ENCODE measurements around the gene TPP1.

The TPP1 gene

GRCh38 chr11:6620636-6621035 is 1.4 kb upstream of the TPP1 start:
- H3K4me3 ChIP-seq, result no peak overlapping the region
- no peak for TF ChIP-seq Cebpa-rat (IDR thresholded peaks at IDR 0.05)
- H3K9ac ChIP-seq, result no peak overlapping the region
- no peaks in the 10 kb centered on the region for H3K9me3 ChIP-seq (replicated peaks in 1 of 11)
- H3K4me2 ChIP-seq, result peak overlapping the region in 5 of 11 experiments; percentile 6 to 97 (median 95); a peak in 9 of 22 replicates
- H3K4me1 ChIP-seq, result peaks cover 29 to 49% (median 44%) of the 10 kb centered on the region in 10 experiments
- H4K20me1 ChIP-seq, result peaks cover 0 to 25% (median 0%) of the 10 kb centered on the region in 11 experiments; a peak in 6 of 22 replicates
- H3K36me3 ChIP-seq, result peaks cover 20 to 47% (median 29%) of the 10 kb centered on the region in 11 experiments
- H3K27ac ChIP-seq, result no peak overlapping the region; a peak in 2 of 22 replicates
- no peaks in the 10 kb centered on the region for H3K27me3 ChIP-seq

- Histone ChIP-seq H3K4me2 (peak overlapping the region; percentile 95 to 100 (median 97)), H4K20me1 (peaks cover 0 to 40% (median 0%) of the 10 kb centered on the region in 11 experiments; a peak in 6 of 22 replicates), H3K9ac (peak overlapping the region; percentile 83 to 95 (median 85)), H3K36me3 (peaks cover 16 to 45% (median 34%) of the 10 kb centered on the region in 11 experiments), H3K4me3 (peak overlapping the region; percentile 73 to 96 (median 80)), H3K27ac (peak overlapping the region; percentile 65 to 96 (median 86)), H3K27me3 (no peaks in the 10 kb centered on the region), H3K9me3 (replicated peaks in 1 of 11) (no peaks in the 10 kb centered on the region), H3K4me1 (peaks cover 32 to 70% (median 50%) of the 10 kb centered on the region in 10 experiments)
- no peak for TF ChIP-seq Cebpa-rat (IDR thresholded peaks at IDR 0.05)
Measured at GRCh38 chr11:6618117-6619003, 862 bp downstream of the TPP1 start.

- Histone ChIP-seq H3K27me3 (no peaks in the 10 kb centered on the region), H4K20me1 (peaks cover 0 to 40% (median 0%) of the 10 kb centered on the region in 11 experiments; a peak in 6 of 22 replicates), H3K9ac (peak overlapping the region in 8 of 11 experiments; percentile 84 to 95 (median 90); a peak in 11 of 22 replicates), H3K4me2 (peak overlapping the region; percentile 95 to 100 (median 97); a peak in 21 of 22 replicates), H3K4me3 (peak overlapping the region in 6 of 10 experiments; percentile 74 to 96 (median 80); a peak in 13 of 20 replicates), H3K4me1 (peaks cover 38 to 78% (median 54%) of the 10 kb centered on the region in 10 experiments), H3K27ac (peak overlapping the region in 7 of 11 experiments; percentile 79 to 95 (median 90); a peak in 11 of 22 replicates), H3K9me3 (replicated peaks in 1 of 11) (no peaks in the 10 kb centered on the region), H3K36me3 (peaks cover 16 to 46% (median 31%) of the 10 kb centered on the region in 11 experiments)
- no peak for TF ChIP-seq Cebpa-rat (IDR thresholded peaks at IDR 0.05)
Measured at GRCh38 chr11:6617315-6617781, 1.9 kb downstream of the TPP1 start.

- Histone ChIP-seq H3K9ac (peak overlapping the region in 1 of 11 experiments; percentile 90; a peak in 2 of 22 replicates), H3K9me3 (replicated peaks in 1 of 11) (no peaks in the 10 kb centered on the region), H3K4me2 (peak overlapping the region in 6 of 11 experiments; percentile 95 to 100 (median 96); a peak in 11 of 22 replicates), H3K36me3 (peaks cover 16 to 46% (median 31%) of the 10 kb centered on the region in 11 experiments), H3K27ac (peak overlapping the region in 2 of 11 experiments; percentile 93 to 95; a peak in 2 of 22 replicates), H3K4me3 (peak overlapping the region in 3 of 10 experiments; percentile 74 to 90 (median 84); a peak in 4 of 20 replicates), H3K4me1 (peaks cover 34 to 78% (median 49%) of the 10 kb centered on the region in 10 experiments), H3K27me3 (no peaks in the 10 kb centered on the region), H4K20me1 (peaks cover 0 to 40% (median 1%) of the 10 kb centered on the region in 11 experiments; a peak in 11 of 22 replicates)
- TF ChIP-seq Cebpa-rat (IDR thresholded peaks at IDR 0.05), result no peak
Measured at GRCh38 chr11:6616596-6617250, 2.5 kb downstream of the TPP1 start.

- H3K27me3 ChIP-seq, result no peaks in the 10 kb centered on the region
- H3K9ac ChIP-seq, result no peak overlapping the region
- peaks cover 38 to 76% (median 49%) of the 10 kb centered on the region in 10 experiments for H3K4me1 ChIP-seq
- peaks cover 18 to 50% (median 35%) of the 10 kb centered on the region in 11 experiments for H3K36me3 ChIP-seq
- no peak for TF ChIP-seq Cebpa-rat (IDR thresholded peaks at IDR 0.05)
- no peaks in the 10 kb centered on the region for H3K9me3 ChIP-seq (replicated peaks in 1 of 11)
- peak overlapping the region in 3 of 11 experiments; percentile 95 to 97 (median 96); a peak in 7 of 22 replicates for H3K4me2 ChIP-seq
- H4K20me1 ChIP-seq, result peaks cover 0 to 40% (median 8%) of the 10 kb centered on the region in 11 experiments; a peak in 14 of 22 replicates
- no peak overlapping the region; a peak in 1 of 22 replicates for H3K27ac ChIP-seq
- no peak overlapping the region for H3K4me3 ChIP-seq
Measured at GRCh38 chr11:6615882-6616585, 3.2 kb downstream of the TPP1 start.

GRCh38 chr11:6615046-6615445 is 4.2 kb downstream of the TPP1 start:
- H3K27me3 ChIP-seq, result no peaks in the 10 kb centered on the region
- H3K4me1 ChIP-seq, result peaks cover 48 to 76% (median 53%) of the 10 kb centered on the region in 10 experiments
- H4K20me1 ChIP-seq, result peaks cover 1 to 48% (median 18%) of the 10 kb centered on the region in 11 experiments; a peak in 15 of 22 replicates
- H3K9ac ChIP-seq, result no peak overlapping the region
- peak overlapping the region in 3 of 11 experiments; percentile 95 to 97 (median 96); a peak in 6 of 22 replicates for H3K4me2 ChIP-seq
- H3K4me3 ChIP-seq, result no peak overlapping the region
- TF ChIP-seq Cebpa-rat (IDR thresholded peaks at IDR 0.05), result no peak
- peaks cover 28 to 60% (median 45%) of the 10 kb centered on the region in 11 experiments for H3K36me3 ChIP-seq
- H3K9me3 ChIP-seq (replicated peaks in 1 of 11), result no peaks in the 10 kb centered on the region
- H3K27ac ChIP-seq, result no peak overlapping the region

- no peaks in the 10 kb centered on the region for H3K27me3 ChIP-seq
- H3K27ac ChIP-seq, result no peak overlapping the region; a peak in 1 of 22 replicates
- peak overlapping the region in 3 of 11 experiments; percentile 95 to 97 (median 96); a peak in 7 of 22 replicates for H3K4me2 ChIP-seq
- H4K20me1 ChIP-seq, result peaks cover 7 to 49% (median 20%) of the 10 kb centered on the region in 11 experiments; a peak in 15 of 22 replicates
- peaks cover 34 to 66% (median 51%) of the 10 kb centered on the region in 11 experiments for H3K36me3 ChIP-seq
- H3K4me1 ChIP-seq, result peaks cover 42 to 76% (median 50%) of the 10 kb centered on the region in 10 experiments
- no peaks in the 10 kb centered on the region for H3K9me3 ChIP-seq (replicated peaks in 1 of 11)
- no peak for TF ChIP-seq Cebpa-rat (IDR thresholded peaks at IDR 0.05)
- no peak overlapping the region for H3K4me3 ChIP-seq
- 0 out of 22 replicates have a peak overlapping the region, but pooled peaks of 1 of the 11 experiments have one; percentile 22 for H3K9ac ChIP-seq
Measured at GRCh38 chr11:6614446-6614845, 4.8 kb downstream of the TPP1 start.
